Activated CD4-positive, alpha-beta T cell treated with anti-CD3 and anti-CD28 coated beads for 4 hours (primary cell): Measurements from ENCODE around the gene RNASEH2B.

ENCODE experiments used
- DNase-seq, 2 donors: peaks; one replicate each; pipeline ENCODE4 v3.0.0-alpha.2; 2020

The RNASEH2B gene

GRCh38 chr13:50942630-50943311, 33.2 kb downstream of the RNASEH2B start:
- DNase-seq, result no peak

GRCh38 chr13:50945669-50946068, 36.1 kb downstream of the RNASEH2B start:
- DNase-seq, result no peak

GRCh38 chr13:50948601-50949000, 39.0 kb downstream of the RNASEH2B start:
- no peak for DNase-seq

GRCh38 chr13:50950849-50951248, 41.3 kb downstream of the RNASEH2B start:
- no peak for DNase-seq

- DNase-seq, result no peak
These were observed 41.8 kb downstream of the RNASEH2B start for GRCh38 chr13:50951366-50951765.

GRCh38 chr13:50955241-50955640, 45.6 kb downstream of the RNASEH2B start:
- DNase-seq, result no peak

- no peak for DNase-seq
These were observed 46.2 kb downstream of the RNASEH2B start for GRCh38 chr13:50955798-50956197.

GRCh38 chr13:50957620-50958019, 48.0 kb downstream of the RNASEH2B start:
- DNase-seq, result no peak

- DNase-seq, result no peak
These were observed 60.1 kb downstream of the RNASEH2B start for GRCh38 chr13:50969691-50970090.

- no peak for DNase-seq
These were observed 61.4 kb downstream of the RNASEH2B start for GRCh38 chr13:50970956-50971355.

GRCh38 chr13:50974268-50974667, 64.7 kb downstream of the RNASEH2B start:
- no peak for DNase-seq

- DNase-seq, result no peak
These were observed 69.6 kb downstream of the RNASEH2B start for GRCh38 chr13:50979187-50979586.

GRCh38 chr13:50981686-50982085, 72.1 kb downstream of the RNASEH2B start:
- DNase-seq, result no peak

- no peak for DNase-seq
These were observed 79.9 kb downstream of the RNASEH2B start for GRCh38 chr13:50989476-50989875.

- DNase-seq, result no peak
These were observed 80.7 kb downstream of the RNASEH2B start for GRCh38 chr13:50990065-50990817.

- DNase-seq, result no peak
These were observed 81.4 kb downstream of the RNASEH2B start for GRCh38 chr13:50990818-50991506.

- no peak for DNase-seq
These were observed 82.3 kb downstream of the RNASEH2B start for GRCh38 chr13:50991579-50992521.

- DNase-seq, result no peak
These were observed 83.8 kb downstream of the RNASEH2B start for GRCh38 chr13:50993371-50993770.

GRCh38 chr13:50993934-50994333, 84.3 kb downstream of the RNASEH2B start:
- no peak for DNase-seq

GRCh38 chr13:50994651-50995050, 85.1 kb downstream of the RNASEH2B start:
- DNase-seq, result no peak

GRCh38 chr13:50995854-50996253, 86.3 kb downstream of the RNASEH2B start:
- no peak for DNase-seq

GRCh38 chr13:50998326-50998725, 88.7 kb downstream of the RNASEH2B start:
- DNase-seq, result no peak

GRCh38 chr13:50999641-51000040, 90.0 kb downstream of the RNASEH2B start:
- no peak for DNase-seq
